Testis (tissue), 2 donors: Measurements from ENCODE around the gene LPP.

ENCODE experiments used
- POLR2A ChIP-seq: fragments of 450-650 bp; IDR thresholded peaks from one replicate; pipeline ENCODE4 v1.6.1; 2017; ENCODE audit warnings: antibody characterized with exemption, mild to moderate bottlenecking, moderate library complexity
- TF ChIP-seq, protein P1 (sequence below), 3 experiments: fragments of 450-650 bp in 2 of 3; fragments of 200-600 bp in 1 of 3; sonication (generic) in 1 of 3; IDR thresholded peaks; one replicate each; pipeline ENCODE4 v1.5.1; 2016 to 2019; ENCODE audit warnings: antibody characterized with exemption in 3 of 3, mild to moderate bottlenecking in 2 of 3, moderate library complexity in 1 of 3

- TF ChIP-seq, protein P1, sequence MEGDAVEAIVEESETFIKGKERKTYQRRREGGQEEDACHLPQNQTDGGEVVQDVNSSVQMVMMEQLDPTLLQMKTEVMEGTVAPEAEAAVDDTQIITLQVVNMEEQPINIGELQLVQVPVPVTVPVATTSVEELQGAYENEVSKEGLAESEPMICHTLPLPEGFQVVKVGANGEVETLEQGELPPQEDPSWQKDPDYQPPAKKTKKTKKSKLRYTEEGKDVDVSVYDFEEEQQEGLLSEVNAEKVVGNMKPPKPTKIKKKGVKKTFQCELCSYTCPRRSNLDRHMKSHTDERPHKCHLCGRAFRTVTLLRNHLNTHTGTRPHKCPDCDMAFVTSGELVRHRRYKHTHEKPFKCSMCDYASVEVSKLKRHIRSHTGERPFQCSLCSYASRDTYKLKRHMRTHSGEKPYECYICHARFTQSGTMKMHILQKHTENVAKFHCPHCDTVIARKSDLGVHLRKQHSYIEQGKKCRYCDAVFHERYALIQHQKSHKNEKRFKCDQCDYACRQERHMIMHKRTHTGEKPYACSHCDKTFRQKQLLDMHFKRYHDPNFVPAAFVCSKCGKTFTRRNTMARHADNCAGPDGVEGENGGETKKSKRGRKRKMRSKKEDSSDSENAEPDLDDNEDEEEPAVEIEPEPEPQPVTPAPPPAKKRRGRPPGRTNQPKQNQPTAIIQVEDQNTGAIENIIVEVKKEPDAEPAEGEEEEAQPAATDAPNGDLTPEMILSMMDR (IDR thresholded peaks at IDR 0.05), result peak in 1 of 3 experiments; percentile 6
- no peak for TF ChIP-seq POLR2A
Observed at GRCh38 chr3:188929137-188929536, 775.2 kb downstream of the LPP start.
